Measurements from ENCODE around the gene FBXW2.
"Not testable (repeated sequence)": the region's sequence is repeated elsewhere in the genome, so short reads cannot be mapped to it uniquely, and the experiment has no call there.

Gene FBXW2

DNA sequence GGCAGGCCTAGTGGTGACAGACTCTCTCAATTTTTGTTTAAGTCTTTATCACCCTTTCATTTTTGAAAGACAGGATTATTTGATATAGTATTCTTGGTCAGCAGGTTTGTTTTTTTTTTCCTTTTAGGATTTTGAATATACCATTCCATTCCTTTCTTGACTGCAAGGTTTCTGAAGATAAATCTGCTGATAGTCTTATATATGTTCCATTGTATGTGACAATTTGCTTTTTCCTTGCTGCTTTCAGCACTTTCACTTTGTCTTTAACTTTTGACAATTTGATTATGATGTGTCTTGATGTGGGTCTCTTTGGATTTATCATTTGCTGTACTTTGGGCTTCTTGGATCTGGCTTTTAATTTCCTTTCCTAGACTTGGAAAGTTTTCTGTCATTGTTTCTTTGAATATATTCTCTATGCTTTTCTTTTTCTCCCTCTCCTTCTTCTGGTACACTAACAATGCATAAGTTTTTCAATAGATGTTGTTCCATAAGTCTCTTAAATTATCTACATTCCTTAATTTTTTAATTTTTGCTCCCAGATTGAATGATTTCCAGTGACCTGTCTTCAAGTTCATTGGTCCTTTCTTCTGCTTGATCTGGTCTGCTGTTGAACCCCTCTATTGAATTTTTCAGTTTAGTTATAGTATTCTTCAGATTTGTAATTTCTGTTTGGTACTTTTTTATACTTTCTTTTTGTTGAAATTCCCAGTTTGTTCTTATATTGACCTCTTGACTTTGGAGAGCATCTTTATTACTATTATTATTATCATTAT, 14.6 kb upstream of the FBXW2 start:
- no peak for DNase-seq (ENCODE audit: extremely low read depth, low read depth)
- TF ChIP-seq, protein P1, sequence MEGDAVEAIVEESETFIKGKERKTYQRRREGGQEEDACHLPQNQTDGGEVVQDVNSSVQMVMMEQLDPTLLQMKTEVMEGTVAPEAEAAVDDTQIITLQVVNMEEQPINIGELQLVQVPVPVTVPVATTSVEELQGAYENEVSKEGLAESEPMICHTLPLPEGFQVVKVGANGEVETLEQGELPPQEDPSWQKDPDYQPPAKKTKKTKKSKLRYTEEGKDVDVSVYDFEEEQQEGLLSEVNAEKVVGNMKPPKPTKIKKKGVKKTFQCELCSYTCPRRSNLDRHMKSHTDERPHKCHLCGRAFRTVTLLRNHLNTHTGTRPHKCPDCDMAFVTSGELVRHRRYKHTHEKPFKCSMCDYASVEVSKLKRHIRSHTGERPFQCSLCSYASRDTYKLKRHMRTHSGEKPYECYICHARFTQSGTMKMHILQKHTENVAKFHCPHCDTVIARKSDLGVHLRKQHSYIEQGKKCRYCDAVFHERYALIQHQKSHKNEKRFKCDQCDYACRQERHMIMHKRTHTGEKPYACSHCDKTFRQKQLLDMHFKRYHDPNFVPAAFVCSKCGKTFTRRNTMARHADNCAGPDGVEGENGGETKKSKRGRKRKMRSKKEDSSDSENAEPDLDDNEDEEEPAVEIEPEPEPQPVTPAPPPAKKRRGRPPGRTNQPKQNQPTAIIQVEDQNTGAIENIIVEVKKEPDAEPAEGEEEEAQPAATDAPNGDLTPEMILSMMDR (IDR thresholded peaks at IDR 0.05; ENCODE audit: low read depth, low read length, missing control alignments), result no peak
- H3K4me3 ChIP-seq (replicated peaks; ENCODE audit: low read depth, low read length), result no peak overlapping the region

DNA sequence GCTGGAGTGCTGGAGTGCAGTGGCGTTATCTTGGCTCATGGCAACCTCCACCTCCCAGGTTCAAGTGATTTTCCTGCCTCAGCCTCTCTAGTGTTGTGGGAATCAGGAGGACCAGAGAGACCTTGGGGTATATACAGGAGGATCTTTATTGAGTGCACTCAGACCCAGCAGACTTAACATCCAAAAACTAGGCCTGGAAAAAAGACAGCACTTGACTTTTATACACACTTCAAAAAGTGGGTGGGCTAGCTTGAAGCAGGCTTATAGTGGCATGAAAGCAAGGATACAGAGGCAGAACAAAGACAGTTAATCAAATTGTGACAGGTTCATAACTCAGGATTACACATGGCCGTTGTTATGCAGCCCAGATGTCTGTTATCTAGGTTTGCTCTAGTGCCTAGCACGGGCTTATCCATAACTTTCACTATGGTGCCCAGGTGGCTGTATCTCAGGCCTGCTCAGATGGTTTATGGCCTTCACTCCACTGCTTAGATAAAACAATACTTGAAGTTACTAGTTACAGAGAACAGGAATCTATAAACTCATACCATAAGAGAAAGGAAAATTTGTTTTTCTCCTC, 11.7 kb upstream of the FBXW2 start:
- not testable (repeated sequence) for H3K4me3 ChIP-seq (replicated peaks; ENCODE audit: low read depth, low read length); DNase-seq (ENCODE audit: extremely low read depth, low read depth)

DNA sequence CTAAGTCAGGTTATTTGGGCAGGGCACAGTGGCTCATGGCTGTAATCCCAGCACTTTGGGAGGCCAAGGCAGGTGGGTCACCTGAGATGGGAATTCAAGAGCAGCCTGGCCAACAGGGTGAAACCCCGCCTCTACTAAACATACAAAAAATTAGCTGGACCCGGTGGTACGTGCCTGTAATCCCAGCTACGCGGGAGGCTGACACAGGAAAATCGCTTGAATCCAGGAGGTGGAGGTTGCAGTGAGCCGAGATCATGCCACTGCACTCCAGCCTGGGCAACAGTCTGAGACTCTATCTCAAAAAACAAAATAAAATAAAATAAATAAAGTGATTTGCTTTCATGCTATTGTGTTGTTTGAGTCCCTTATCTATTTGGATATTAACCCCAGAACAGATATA, 8.2 kb upstream of the FBXW2 start:
- TF ChIP-seq, protein P1 (IDR thresholded peaks at IDR 0.05; ENCODE audit: low read depth, low read length, missing control alignments), result no peak
- H3K4me3 ChIP-seq (replicated peaks; ENCODE audit: low read depth, low read length), result no peak overlapping the region
- no peak for DNase-seq (ENCODE audit: extremely low read depth, low read depth)

DNA sequence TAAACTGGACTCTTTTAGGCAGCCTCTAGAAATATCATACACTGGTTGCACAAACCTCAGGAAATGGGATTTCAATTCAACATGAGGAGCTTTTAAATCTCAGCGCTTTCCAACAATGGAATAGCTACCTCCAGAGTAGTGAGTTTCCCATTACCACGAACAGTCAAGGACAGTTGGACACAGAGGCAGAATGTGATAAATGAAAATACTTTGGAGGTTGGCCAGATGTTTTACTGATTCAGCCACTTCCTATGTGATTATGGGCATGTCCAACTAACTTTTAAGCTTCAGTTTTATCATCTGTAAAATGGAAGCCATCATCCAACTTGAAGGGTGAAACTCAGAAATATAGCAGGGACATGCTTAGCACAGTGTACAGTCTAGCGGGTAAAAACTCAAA, 2.1 kb downstream of the FBXW2 start:
- TF ChIP-seq, protein P1 (IDR thresholded peaks at IDR 0.05; ENCODE audit: low read depth, low read length, missing control alignments), result no peak
- peak overlapping the region; percentile 73 for H3K4me3 ChIP-seq (replicated peaks; ENCODE audit: low read depth, low read length)
- DNase-seq (ENCODE audit: extremely low read depth, low read depth), result no peak

DNA sequence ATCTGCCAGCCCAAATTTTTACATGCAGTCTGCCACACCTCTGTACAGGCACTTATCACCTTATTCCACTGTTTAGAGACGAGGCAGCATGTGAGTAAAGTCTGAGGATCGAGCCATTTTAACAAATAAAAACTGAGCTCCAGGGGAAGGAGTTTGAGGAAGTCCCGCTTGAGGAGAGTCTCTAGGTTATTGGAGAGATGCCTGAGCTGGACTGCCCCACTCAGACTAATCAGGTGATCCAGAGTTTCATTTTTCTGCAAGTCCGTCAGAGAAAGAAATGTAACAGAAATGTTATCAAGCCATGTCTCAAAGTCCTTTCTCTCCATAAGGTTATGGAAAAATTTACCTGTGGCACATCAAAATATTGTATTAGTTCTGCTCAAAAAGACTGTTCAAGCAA, 5.3 kb downstream of the FBXW2 start:
- no peak for DNase-seq (ENCODE audit: extremely low read depth, low read depth)
- TF ChIP-seq, protein P1 (IDR thresholded peaks at IDR 0.05; ENCODE audit: low read depth, low read length, missing control alignments), result no peak
- H3K4me3 ChIP-seq (replicated peaks; ENCODE audit: low read depth, low read length), result no peak overlapping the region

DNA sequence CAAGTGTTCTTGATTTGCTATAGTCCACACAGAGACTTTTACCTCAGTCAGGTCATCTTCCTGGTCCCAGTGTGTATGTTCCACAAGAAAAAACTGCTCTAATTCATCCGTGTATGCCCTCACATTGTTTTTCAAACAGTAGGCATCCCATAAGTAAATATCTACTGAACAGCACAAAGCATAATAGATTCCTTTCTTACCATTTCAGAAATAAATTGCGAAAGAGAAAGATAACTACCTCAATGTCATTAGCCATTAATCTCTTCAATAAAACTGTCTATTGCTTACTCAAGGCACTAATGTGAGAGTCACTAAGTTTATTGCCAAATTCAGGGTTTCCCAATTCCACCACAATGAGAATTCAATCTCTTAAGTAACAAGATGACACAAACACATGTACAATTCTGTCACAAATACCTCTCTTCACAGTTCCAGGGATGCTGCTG, 9.6 kb downstream of the FBXW2 start:
- TF ChIP-seq, protein P1 (IDR thresholded peaks at IDR 0.05; ENCODE audit: low read depth, low read length, missing control alignments), result no peak
- H3K4me3 ChIP-seq (replicated peaks; ENCODE audit: low read depth, low read length), result no peak overlapping the region
- DNase-seq (ENCODE audit: extremely low read depth, low read depth), result no peak

DNA sequence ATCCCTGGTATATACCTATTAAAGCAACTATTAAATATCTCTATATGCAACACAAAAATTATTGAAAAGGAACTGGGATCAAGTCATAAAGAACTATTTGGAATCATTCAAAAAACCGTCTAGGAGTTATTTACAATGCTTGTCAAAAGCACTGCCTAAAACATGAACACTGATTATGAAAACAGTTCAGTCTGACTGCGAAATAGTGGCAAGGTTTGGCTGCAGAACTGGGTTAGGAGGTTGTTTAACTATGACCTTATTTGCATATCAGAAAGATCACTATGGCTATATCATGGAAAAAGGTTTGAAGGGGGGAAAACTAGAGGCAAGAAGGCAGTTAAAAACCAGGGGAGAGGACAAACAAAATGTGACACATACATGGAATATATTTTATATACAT, 12.0 kb downstream of the FBXW2 start:
- TF ChIP-seq, protein P1 (IDR thresholded peaks at IDR 0.05; ENCODE audit: low read depth, low read length, missing control alignments), result no peak
- DNase-seq (ENCODE audit: extremely low read depth, low read depth), result no peak
- H3K4me3 ChIP-seq (replicated peaks; ENCODE audit: low read depth, low read length), result no peak overlapping the region
